MM.1S (cell line): ENCODE data around the gene SS18L1.

Source experiments
- DNase-seq: peaks from one replicate; pipeline ENCODE4 v3.0.0-alpha.2; 2015
- H2AFZ ChIP-seq: fragments of 300-600 bp; sonication (generic); 2 replicates; pipeline ENCODE4 v1.6.0; 2016; ENCODE audit warnings: antibody characterized with exemption, low read length
- H3F3A ChIP-seq: fragments of 300-600 bp; sonication (generic); 2 replicates; pipeline ENCODE4 v1.6.1; 2016; ENCODE audit warnings: mild to moderate bottlenecking, antibody characterized with exemption, low read length, moderate library complexity, mixed read lengths; ENCODE audit not compliant: insufficient read depth
- H3K27ac ChIP-seq: fragments of 300-600 bp; sonication (generic); 2 replicates; pipeline ENCODE4 v1.5.1; 2016; ENCODE audit warnings: mild to moderate bottlenecking, low read length
- H3K27me3 ChIP-seq: fragments of 300-600 bp; sonication (generic); replicated peaks from 2 replicates; pipeline ENCODE4 v1.6.0; 2016; ENCODE audit warnings: low read length; ENCODE audit not compliant: insufficient read depth
- H3K36me3 ChIP-seq: fragments of 300-600 bp; sonication (generic); replicated peaks from 2 replicates; pipeline ENCODE4 v1.6.1; 2016; ENCODE audit warnings: mild to moderate bottlenecking, low read length, mixed read lengths; ENCODE audit not compliant: insufficient read depth
- H3K4me1 ChIP-seq: fragments of 300-600 bp; sonication (generic); 2 replicates; pipeline ENCODE4 v1.6.1; 2016; ENCODE audit warnings: low read length, mixed read lengths
- H3K4me2 ChIP-seq: fragments of 300-600 bp; sonication (generic); 2 replicates; pipeline ENCODE4 v1.6.0; 2016; ENCODE audit warnings: low read depth, low read length
- H3K4me3 ChIP-seq: fragments of 300-600 bp; sonication (generic); 2 replicates; pipeline ENCODE4 v1.5.1; 2016; ENCODE audit warnings: low read length, mixed read lengths
- H3K79me2 ChIP-seq: fragments of 300-600 bp; sonication (generic); 2 replicates; pipeline ENCODE4 v1.6.1; 2016; ENCODE audit warnings: mixed run types, low read length, mixed read lengths
- H3K9ac ChIP-seq: fragments of 300-600 bp; sonication (generic); 2 replicates; pipeline ENCODE4 v1.6.1; 2016; ENCODE audit warnings: low read length, mixed read lengths
- H3K9me2 ChIP-seq: fragments of 300-600 bp; sonication (generic); replicated peaks from 2 replicates; pipeline ENCODE4 v1.6.1; 2016; ENCODE audit warnings: mild to moderate bottlenecking, low read length, mixed read lengths; ENCODE audit not compliant: insufficient read depth
- H3K9me3 ChIP-seq: fragments of 300-600 bp; sonication (generic); replicated peaks from 2 replicates; pipeline ENCODE4 v1.6.1; 2016; ENCODE audit warnings: mild to moderate bottlenecking, low read length, mixed read lengths; ENCODE audit not compliant: insufficient read depth
- H4K20me1 ChIP-seq: fragments of 300-600 bp; sonication (generic); 2 replicates; pipeline ENCODE4 v1.6.1; 2016; ENCODE audit warnings: mild to moderate bottlenecking, low read length, moderate library complexity, mixed read lengths; ENCODE audit not compliant: insufficient read depth
- EZH2 ChIP-seq: fragments of 300-600 bp; sonication (generic); optimal IDR thresholded peaks from 2 replicates; pipeline ENCODE3; 2017; ENCODE audit warnings: low read depth, mild to moderate bottlenecking, antibody characterized with exemption, low read length, mixed read lengths
- EZH2phosphoT487 ChIP-seq: fragments of 300-600 bp; sonication (generic); IDR thresholded peaks from 2 replicates; pipeline ENCODE4 v1.6.1; 2018; ENCODE audit warnings: antibody characterized with exemption, low read length
- TF ChIP-seq, protein P1 (sequence below): fragments of 300-600 bp; sonication (generic); IDR thresholded peaks from 2 replicates; pipeline ENCODE4 v1.5.1; 2016; ENCODE audit warnings: antibody characterized with exemption, low read length, mixed read lengths

The SS18L1 gene

DNA sequence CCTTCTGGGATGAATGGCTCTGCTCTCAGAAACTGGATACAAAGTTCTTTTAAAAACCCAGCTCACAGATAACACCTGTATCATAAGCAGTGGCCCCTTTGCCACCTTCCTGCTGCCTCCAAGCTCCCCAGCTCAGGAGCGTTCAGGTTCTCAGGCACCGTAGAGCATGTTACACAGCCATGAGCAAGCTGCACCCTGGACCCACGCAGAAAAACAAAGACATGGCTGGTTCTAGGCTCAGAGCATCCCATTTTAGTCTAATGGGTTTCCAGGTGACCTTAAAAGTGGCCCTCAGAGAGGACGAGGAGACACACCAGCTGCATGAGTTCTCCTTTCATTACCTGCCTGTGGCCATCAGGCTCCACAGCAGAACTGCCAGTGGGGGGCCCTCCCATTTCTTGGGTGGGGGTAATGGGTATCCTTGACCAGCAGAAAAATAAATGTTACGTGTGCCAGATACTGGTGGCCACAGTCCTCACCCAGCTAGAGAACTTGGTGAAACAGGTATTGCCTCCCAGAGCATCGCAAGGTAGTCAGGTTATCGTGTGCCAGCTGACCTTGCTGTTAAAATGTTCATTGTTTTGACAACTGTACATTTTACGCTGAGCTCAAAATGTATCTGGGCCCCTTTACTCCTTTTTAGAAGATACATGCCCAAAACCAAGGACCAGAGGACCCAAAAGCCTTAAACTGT is 7.8 kb upstream of the SS18L1 start:
- peaks cover under 1% of the 10 kb centered on the region; the same call in 1 of the 2 replicates for H3K4me1 ChIP-seq
- H3K27ac ChIP-seq, result no peak overlapping the region
- no peak overlapping the region for H3K4me3 ChIP-seq
- H3K9ac ChIP-seq, result no peak overlapping the region
- peaks cover 14% of the 10 kb centered on the region for H4K20me1 ChIP-seq
- no peak for DNase-seq
- no peaks in the 10 kb centered on the region for H3K27me3 ChIP-seq
- H3F3A ChIP-seq, result peaks cover 33% of the 10 kb centered on the region
- peaks cover 13% of the 10 kb centered on the region for H3K36me3 ChIP-seq
- H3K79me2 ChIP-seq, result peaks cover 44% of the 10 kb centered on the region
- H3K9me3 ChIP-seq, result no peaks in the 10 kb centered on the region
- no peak overlapping the region for H3K4me2 ChIP-seq
- TF ChIP-seq, protein P1, sequence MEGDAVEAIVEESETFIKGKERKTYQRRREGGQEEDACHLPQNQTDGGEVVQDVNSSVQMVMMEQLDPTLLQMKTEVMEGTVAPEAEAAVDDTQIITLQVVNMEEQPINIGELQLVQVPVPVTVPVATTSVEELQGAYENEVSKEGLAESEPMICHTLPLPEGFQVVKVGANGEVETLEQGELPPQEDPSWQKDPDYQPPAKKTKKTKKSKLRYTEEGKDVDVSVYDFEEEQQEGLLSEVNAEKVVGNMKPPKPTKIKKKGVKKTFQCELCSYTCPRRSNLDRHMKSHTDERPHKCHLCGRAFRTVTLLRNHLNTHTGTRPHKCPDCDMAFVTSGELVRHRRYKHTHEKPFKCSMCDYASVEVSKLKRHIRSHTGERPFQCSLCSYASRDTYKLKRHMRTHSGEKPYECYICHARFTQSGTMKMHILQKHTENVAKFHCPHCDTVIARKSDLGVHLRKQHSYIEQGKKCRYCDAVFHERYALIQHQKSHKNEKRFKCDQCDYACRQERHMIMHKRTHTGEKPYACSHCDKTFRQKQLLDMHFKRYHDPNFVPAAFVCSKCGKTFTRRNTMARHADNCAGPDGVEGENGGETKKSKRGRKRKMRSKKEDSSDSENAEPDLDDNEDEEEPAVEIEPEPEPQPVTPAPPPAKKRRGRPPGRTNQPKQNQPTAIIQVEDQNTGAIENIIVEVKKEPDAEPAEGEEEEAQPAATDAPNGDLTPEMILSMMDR, result no peak
- no peak for TF ChIP-seq EZH2
- TF ChIP-seq EZH2phosphoT487, result no peak
- H3K9me2 ChIP-seq, result no peaks in the 10 kb centered on the region
- H2AFZ ChIP-seq, result no peak overlapping the region

DNA sequence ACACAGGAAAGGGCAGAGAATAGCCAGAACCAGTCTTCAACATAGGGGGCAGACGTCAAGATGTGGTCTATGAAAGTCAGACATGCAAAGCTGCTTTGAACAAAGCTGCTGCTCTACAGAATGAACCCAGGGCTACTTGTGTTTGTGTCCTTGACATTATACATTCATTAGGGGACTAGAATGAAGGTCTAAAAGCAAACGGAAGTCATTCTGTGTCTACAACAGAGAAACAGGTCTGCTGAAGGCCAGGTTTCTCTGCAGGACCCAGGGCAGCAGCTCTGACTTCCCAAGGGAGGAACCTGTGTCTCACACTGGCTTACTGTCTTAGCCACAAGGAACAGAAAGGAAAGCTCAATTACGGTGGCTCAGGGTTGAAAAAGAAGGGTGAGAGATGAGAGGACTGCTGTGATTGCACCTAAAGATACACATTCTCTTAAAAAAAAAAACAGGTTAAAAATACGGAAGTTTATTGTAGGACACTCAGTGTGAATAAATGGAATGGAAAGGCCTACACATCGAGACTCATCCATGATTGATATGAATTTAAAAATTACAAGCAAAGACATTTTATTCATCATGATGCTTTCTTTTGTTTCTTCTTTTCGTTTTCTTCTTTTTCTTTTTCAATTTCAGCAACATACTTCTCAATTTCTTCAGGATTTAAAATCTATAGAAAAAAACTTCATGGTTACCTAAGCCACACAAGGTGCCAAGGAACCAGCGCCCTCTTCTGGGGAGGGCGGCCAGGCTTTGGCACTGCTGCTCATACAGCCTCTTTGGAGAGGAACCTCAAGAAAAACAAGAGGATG is 7.1 kb upstream of the SS18L1 start:
- Histone ChIP-seq H3K9me3 (no peaks in the 10 kb centered on the region), H3K4me1 (peaks cover 8% of the 10 kb centered on the region), H3K79me2 (peaks cover 52% of the 10 kb centered on the region), H3K27me3 (no peaks in the 10 kb centered on the region), H3K4me2 (no peak overlapping the region), H4K20me1 (peaks cover 21% of the 10 kb centered on the region), H3K9me2 (no peaks in the 10 kb centered on the region), H3K27ac (no peak overlapping the region), H3K4me3 (no peak overlapping the region), H3K36me3 (peaks cover 13% of the 10 kb centered on the region), H3F3A (peaks cover 33% of the 10 kb centered on the region), H3K9ac (no peak overlapping the region), H2AFZ (no peak overlapping the region)
- no peak for TF ChIP-seq EZH2phosphoT487
- TF ChIP-seq, protein P1, result peak; percentile 84
- DNase-seq, result peak; percentile 75

DNA sequence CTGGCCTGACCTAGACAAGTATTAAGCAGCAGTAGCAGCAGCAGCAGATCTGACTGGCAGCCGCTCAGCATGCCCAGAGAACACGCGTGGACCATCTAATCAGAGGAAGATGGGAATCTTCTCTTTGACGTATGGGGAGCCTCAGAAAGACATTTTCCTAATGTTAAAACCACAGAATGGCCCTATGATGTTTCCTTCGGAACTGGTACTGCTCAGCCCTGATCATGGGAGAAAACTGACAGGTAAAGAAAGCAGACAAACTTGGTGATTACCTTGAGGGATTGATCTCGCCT is 6.5 kb upstream of the SS18L1 start:
- no peaks in the 10 kb centered on the region for H3K27me3 ChIP-seq
- no peak overlapping the region for H3K9ac ChIP-seq
- H3K36me3 ChIP-seq, result peaks cover 13% of the 10 kb centered on the region
- H3K27ac ChIP-seq, result no peak overlapping the region
- peaks cover 57% of the 10 kb centered on the region for H3K79me2 ChIP-seq
- H4K20me1 ChIP-seq, result peaks cover 27% of the 10 kb centered on the region
- no peak for DNase-seq
- TF ChIP-seq, protein P1, result no peak
- no peak for TF ChIP-seq EZH2phosphoT487
- TF ChIP-seq EZH2, result no peak
- no peaks in the 10 kb centered on the region for H3K9me2 ChIP-seq
- H3K4me1 ChIP-seq, result peaks cover 10% of the 10 kb centered on the region
- no peak overlapping the region for H3K4me3 ChIP-seq
- H2AFZ ChIP-seq, result no peak overlapping the region
- H3K4me2 ChIP-seq, result no peak overlapping the region
- H3F3A ChIP-seq, result peaks cover 35% of the 10 kb centered on the region
- H3K9me3 ChIP-seq, result no peaks in the 10 kb centered on the region
